ENCODE data around the gene WDR33.

- TF ChIP-seq CTCF (IDR thresholded peaks at IDR 0.05; ENCODE audit: extremely low read depth in 1 of 2, insufficient read depth in 1 of 2, low read depth in 1 of 2, low read length in 2 of 2) (no peak), POLR2A (IDR thresholded peaks at IDR 0.05; ENCODE audit: low read depth, low read length) (no peak), POLR2AphosphoS5 (IDR thresholded peaks at IDR 0.05; ENCODE audit: insufficient read depth, low read depth, low read length) (no peak), FOS (IDR thresholded peaks at IDR 0.05; ENCODE audit: borderline replicate concordance, insufficient read depth, low read length) (no peak), EZH2 (IDR thresholded peaks at IDR 0.05; ENCODE audit: borderline replicate concordance, low read depth, low read length, severe bottlenecking) (no peak), MAX (IDR thresholded peaks at IDR 0.05; ENCODE audit: insufficient read depth, insufficient read length) (no peak), GATA2 (IDR thresholded peaks at IDR 0.05; ENCODE audit: insufficient read depth, insufficient read length, low read depth, low read length) (no peak), JUN (IDR thresholded peaks at IDR 0.05; ENCODE audit: borderline replicate concordance, insufficient read depth, insufficient read length, low read depth) (no peak)
These were observed 7.3 kb upstream of the WDR33 start for GRCh38 chr2:127818241-127818640.

Data from endothelial cell of umbilical vein (primary cell).